ENCODE results near the gene RNF208.

RNF208 gene

GRCh38 chr9:137198051-137198901, 23.8 kb downstream of the RNF208 start:
- ChIA-PET CTCF (interaction anchor here (1.8 to 2.5 kb wide), 2 partner anchors 9 to 39 kb away, joined by 7 to 15 read pairs; partner anchors contain the start of genes ANAPC2 and SSNA1), POLR2A (interaction anchor here (1.5 kb wide), 1 partner anchor 10 kb away, joined by 5 read pairs; the partner anchor contains the start of genes ANAPC2 and SSNA1)
- TF ChIP-seq CTCF (IDR thresholded peaks at IDR 0.05; ENCODE audit: insufficient read depth, low read length, missing control alignments): no peak
- H3K4me3 ChIP-seq (ENCODE audit: low read depth, low read length): peak overlapping the region; percentile 57
- DNase-seq (ENCODE audit: low read depth, low spot score): no peak

- ChIA-PET CTCF (interaction anchor here (1.2 to 1.4 kb wide), 2 partner anchors 8 to 12 kb away, joined by 3 read pairs; no protein-coding TSS in a partner anchor), POLR2A (interaction anchor here (1.8 kb wide), 1 partner anchor 45 kb away, joined by 6 read pairs; the partner anchor contains the start of gene TUBB4B)
- no peak for TF ChIP-seq CTCF (IDR thresholded peaks at IDR 0.05; ENCODE audit: insufficient read depth, low read length, missing control alignments)
- DNase-seq (ENCODE audit: low read depth, low spot score): no peak
- no peak overlapping the region for H3K4me3 ChIP-seq (ENCODE audit: low read depth, low read length)
Measured at GRCh38 chr9:137195525-137196220, 26.4 kb downstream of the RNF208 start.

- TF ChIP-seq CTCF (IDR thresholded peaks at IDR 0.05; ENCODE audit: insufficient read depth, low read length, missing control alignments): no peak
- POLR2A ChIA-PET: interaction anchor here (1.3 to 1.8 kb wide), 2 partner anchors 46 to 47 kb away, joined by 4 to 6 read pairs; partner anchors contain the start of gene TUBB4B
- H3K4me3 ChIP-seq (ENCODE audit: low read depth, low read length): no peak overlapping the region
- DNase-seq (ENCODE audit: low read depth, low spot score): no peak
- CTCF ChIA-PET: interaction anchor here (1.2 to 1.9 kb wide), 3 partner anchors 9 to 42 kb away, joined by 3 to 6 read pairs (median 3); no protein-coding TSS in a partner anchor
Measured at GRCh38 chr9:137194909-137195308, 27.1 kb downstream of the RNF208 start.

GRCh38 chr9:137194388-137194787, 27.7 kb downstream of the RNF208 start:
- ChIA-PET POLR2A (interaction anchor here (1.3 to 1.8 kb wide), 2 partner anchors 46 to 48 kb away, joined by 4 to 6 read pairs; partner anchors contain the start of gene TUBB4B), CTCF (interaction anchor here (1.2 to 1.9 kb wide), 2 partner anchors 13 to 42 kb away, joined by 3 to 6 read pairs; no protein-coding TSS in a partner anchor)
- no peak for DNase-seq (ENCODE audit: low read depth, low spot score)

GRCh38 chr9:137193771-137194170, 28.3 kb downstream of the RNF208 start:
- CTCF ChIA-PET: interaction anchor here (1.9 kb wide), 1 partner anchor 43 kb away, joined by 6 read pairs; no protein-coding TSS in a partner anchor
- H3K4me3 ChIP-seq (ENCODE audit: low read depth, low read length): no peak overlapping the region
- POLR2A ChIA-PET: interaction anchor here (1.0 to 1.3 kb wide), 2 partner anchors 47 to 49 kb away, joined by 3 to 4 read pairs; partner anchors contain the start of gene TUBB4B
- DNase-seq (ENCODE audit: low read depth, low spot score): no peak
- TF ChIP-seq CTCF (IDR thresholded peaks at IDR 0.05; ENCODE audit: insufficient read depth, low read length, missing control alignments): no peak

More at GRCh38 chr9:137194388-137194787, 27.7 kb downstream of the RNF208 start:
- no peak overlapping the region for H3K4me3 ChIP-seq (ENCODE audit: low read depth, low read length)
- no peak for TF ChIP-seq CTCF (IDR thresholded peaks at IDR 0.05; ENCODE audit: insufficient read depth, low read length, missing control alignments)
